ENCODE measurements around the gene RNF115. TPM values are rescaled to one million over a fixed set of nuclear protein-coding genes. Genes with fewer than 3 reads are reported as not detected.
"Not testable (repeated sequence)": the region's sequence is repeated elsewhere in the genome, so short reads cannot be mapped to it uniquely, and the experiment has no call there.

RNF115 gene
- total RNA-seq, 1 donor from 2014 or later = 16.5 TPM

DNA sequence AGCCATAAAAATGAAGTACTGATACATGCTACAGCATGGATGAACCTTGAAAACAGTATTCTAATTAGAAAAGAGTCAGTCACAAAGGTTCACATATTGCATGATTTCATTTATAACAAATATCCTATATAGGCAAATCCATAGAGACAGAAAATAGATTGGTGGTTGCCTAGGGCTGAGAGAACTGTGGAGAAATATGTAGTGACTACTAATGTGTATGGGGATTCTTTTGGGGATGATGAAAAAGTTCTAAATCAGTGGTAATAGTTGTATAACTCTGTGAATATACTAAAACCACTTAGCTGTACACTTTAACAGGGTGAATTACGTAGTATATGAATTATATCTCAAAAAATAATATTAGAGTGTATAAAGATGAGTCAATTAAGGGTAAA, 45.8 kb downstream of the RNF115 start:
- DNase-seq (ENCODE audit: low spot score in 2 of 2) = no peak
- TF ChIP-seq, protein P1, sequence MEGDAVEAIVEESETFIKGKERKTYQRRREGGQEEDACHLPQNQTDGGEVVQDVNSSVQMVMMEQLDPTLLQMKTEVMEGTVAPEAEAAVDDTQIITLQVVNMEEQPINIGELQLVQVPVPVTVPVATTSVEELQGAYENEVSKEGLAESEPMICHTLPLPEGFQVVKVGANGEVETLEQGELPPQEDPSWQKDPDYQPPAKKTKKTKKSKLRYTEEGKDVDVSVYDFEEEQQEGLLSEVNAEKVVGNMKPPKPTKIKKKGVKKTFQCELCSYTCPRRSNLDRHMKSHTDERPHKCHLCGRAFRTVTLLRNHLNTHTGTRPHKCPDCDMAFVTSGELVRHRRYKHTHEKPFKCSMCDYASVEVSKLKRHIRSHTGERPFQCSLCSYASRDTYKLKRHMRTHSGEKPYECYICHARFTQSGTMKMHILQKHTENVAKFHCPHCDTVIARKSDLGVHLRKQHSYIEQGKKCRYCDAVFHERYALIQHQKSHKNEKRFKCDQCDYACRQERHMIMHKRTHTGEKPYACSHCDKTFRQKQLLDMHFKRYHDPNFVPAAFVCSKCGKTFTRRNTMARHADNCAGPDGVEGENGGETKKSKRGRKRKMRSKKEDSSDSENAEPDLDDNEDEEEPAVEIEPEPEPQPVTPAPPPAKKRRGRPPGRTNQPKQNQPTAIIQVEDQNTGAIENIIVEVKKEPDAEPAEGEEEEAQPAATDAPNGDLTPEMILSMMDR (IDR thresholded peaks at IDR 0.05) = no peak
- H3K9me3 ChIP-seq = no peaks in the 10 kb centered on the region
- H3K4me3 ChIP-seq = no peak overlapping the region
- H3K4me1 ChIP-seq = peaks cover 0 to 22% of the 10 kb centered on the region in 2 donors
- H3K27ac ChIP-seq = peak overlapping the region in 1 of 2 donors; percentile 6
- H3K27me3 ChIP-seq = no peaks in the 10 kb centered on the region
- intact Hi-C loops (cut with DNase I) = no loop called here
- H3K36me3 ChIP-seq = peaks cover 4 to 19% of the 10 kb centered on the region in 2 donors

DNA sequence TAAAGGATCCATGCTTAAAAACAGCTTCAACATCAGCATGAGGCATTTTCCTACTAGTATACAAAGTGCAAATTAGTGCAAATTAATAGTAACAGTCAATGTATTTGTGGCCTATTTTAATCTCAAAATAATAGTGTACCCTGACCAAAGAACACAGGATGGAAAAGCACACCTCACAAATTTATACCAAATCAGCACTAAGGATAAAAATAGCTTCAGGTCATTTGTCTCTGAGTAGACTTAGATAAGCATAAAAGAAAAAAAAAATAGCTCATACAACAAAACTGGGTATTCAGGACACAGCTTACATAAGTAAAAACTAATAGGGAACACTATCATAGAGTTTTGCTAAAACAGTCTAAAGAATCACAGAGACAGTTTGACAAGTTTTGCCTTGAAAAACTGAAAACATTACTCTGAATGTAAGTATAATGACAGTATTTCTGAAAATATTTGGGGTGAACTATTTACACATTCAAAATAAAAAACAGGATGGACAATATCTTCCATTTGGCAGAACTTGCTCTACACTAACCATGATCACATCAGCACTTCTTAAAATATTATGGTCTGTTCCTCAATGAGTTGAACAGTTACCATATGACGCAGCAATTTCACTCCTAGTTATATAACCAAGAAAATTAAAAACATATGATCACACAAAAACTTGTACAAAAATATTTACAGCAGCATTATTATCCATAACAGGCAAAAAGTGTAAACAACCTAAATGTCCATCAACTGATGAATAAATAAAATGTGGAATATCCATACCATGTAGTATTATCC, 46.3 kb downstream of the RNF115 start:
- H3K9me3 ChIP-seq = no peaks in the 10 kb centered on the region
- intact Hi-C loops (cut with DNase I) = no loop called here
- H3K27ac ChIP-seq = peak overlapping the region in 1 of 2 donors; percentile 6
- DNase-seq (ENCODE audit: low spot score in 2 of 2) = no peak
- H3K4me3 ChIP-seq = no peak overlapping the region
- TF ChIP-seq, protein P1 (IDR thresholded peaks at IDR 0.05) = no peak
- H3K27me3 ChIP-seq = no peaks in the 10 kb centered on the region
- peaks cover 4 to 19% of the 10 kb centered on the region in 2 donors for H3K36me3 ChIP-seq
- H3K4me1 ChIP-seq = peaks cover 0 to 22% of the 10 kb centered on the region in 2 donors

DNA sequence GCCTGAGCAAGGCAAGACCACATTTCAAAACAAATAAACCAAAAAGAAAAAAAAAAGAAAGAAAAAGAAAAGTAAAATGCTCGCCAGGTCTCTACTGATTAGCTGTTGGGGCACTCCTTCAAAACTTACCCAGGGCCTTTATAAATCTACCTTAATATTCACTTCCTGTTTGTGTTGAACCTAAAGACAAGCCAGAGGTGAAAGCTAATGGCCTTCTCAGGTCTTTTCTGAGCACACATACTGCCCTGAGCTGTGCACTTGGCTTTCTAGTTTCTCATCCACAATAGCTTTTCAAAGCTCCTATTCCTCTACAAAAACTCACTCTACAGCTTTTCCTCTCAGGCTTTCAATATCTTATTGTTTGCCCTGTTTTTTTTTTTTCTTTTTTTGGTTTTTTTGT, 50.5 kb downstream of the RNF115 start:
- TF ChIP-seq, protein P1 (IDR thresholded peaks at IDR 0.05) = no peak
- Histone ChIP-seq H3K27ac (peak overlapping the region in 1 of 2 donors; percentile 19), H3K27me3 (no peaks in the 10 kb centered on the region), H3K4me1 (peaks cover 0 to 16% of the 10 kb centered on the region in 2 donors), H3K4me3 (no peak overlapping the region), H3K9me3 (no peaks in the 10 kb centered on the region), H3K36me3 (peaks cover 26% of the 10 kb centered on the region in 2 donors)
- intact Hi-C loops (cut with DNase I) = no loop called here
- no peak for DNase-seq (ENCODE audit: low spot score in 2 of 2)

DNA sequence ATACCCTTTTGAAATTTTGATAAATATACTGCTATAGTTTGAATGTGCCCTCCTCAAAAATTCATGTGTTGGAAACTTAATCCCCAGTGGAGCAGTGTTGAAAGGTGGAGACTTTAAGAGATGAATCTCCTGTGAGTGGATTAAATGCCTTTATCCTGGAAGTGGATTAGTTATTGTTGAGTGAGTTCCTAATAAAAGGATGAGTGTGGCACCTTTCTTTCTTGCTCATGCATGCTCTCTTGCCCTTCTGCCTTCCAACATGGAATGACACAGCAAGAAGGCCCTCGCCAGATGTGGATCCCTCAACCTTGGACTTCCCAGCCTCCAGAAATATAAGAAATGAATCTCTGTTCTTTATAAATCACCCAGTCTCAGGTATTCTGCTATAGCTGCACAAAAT, 52.8 kb downstream of the RNF115 start:
- no peak for DNase-seq (ENCODE audit: low spot score in 2 of 2)
- Histone ChIP-seq H3K4me1 (peaks cover 0 to 3% of the 10 kb centered on the region in 2 donors), H3K27ac (no peak overlapping the region), H3K36me3 (peaks cover 29 to 33% of the 10 kb centered on the region in 2 donors), H3K27me3 (no peaks in the 10 kb centered on the region), H3K9me3 (no peaks in the 10 kb centered on the region), H3K4me3 (no peak overlapping the region)
- TF ChIP-seq, protein P1 (IDR thresholded peaks at IDR 0.05) = no peak
- intact Hi-C loops (cut with DNase I) = no loop called here

DNA sequence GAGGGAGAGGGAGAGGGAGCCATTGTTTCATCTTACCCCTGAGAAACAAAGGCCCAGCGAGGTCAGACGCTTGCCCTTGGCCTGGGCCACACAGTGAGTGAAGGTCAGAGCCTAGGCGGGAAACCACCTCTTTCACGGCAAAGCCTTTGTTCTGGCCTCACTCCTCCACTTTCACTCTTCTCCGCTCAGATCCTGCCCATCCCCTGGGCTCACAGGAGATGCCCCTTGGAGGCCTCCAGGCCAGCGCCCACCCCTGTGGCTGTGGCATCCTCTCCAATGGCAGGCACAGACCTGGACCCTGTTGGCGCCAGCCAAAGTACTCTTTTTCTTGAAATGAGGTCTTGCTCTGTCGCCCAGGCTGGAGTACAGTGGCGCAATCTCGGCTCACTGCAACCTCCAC, 55.9 kb downstream of the RNF115 start:
- H3K36me3 ChIP-seq = peaks cover 33 to 41% of the 10 kb centered on the region in 2 donors
- H3K27ac ChIP-seq; H3K4me3 ChIP-seq; H3K9me3 ChIP-seq; H3K4me1 ChIP-seq; DNase-seq (ENCODE audit: low spot score in 2 of 2); H3K27me3 ChIP-seq; intact Hi-C loops (cut with DNase I): not testable (repeated sequence)

DNA sequence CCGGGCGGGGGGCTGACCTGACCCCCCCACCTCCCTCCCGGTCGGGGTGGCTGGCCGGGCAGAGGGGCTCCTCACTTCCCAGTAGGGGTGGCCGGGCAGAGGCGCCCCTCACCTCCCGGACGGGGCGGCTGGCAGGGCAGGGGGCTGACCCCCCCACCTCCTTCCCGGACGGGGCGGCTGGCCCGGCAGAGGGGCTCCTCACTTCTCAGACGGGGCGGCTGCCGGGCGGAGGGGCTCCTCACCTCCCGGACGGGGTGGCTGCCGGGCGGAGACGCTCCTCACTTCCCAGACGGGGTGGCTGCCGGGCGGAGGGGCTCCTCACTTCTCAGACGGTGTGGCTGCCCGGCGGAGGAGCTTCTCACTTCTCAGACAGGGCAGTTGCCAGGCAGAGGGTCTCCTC, 57.0 kb downstream of the RNF115 start:
- H3K4me3 ChIP-seq; H3K9me3 ChIP-seq; H3K27ac ChIP-seq; H3K4me1 ChIP-seq; intact Hi-C loops (cut with DNase I); H3K27me3 ChIP-seq; DNase-seq (ENCODE audit: low spot score in 2 of 2): not testable (repeated sequence)
- peaks cover 38 to 52% of the 10 kb centered on the region in 2 donors for H3K36me3 ChIP-seq

DNA sequence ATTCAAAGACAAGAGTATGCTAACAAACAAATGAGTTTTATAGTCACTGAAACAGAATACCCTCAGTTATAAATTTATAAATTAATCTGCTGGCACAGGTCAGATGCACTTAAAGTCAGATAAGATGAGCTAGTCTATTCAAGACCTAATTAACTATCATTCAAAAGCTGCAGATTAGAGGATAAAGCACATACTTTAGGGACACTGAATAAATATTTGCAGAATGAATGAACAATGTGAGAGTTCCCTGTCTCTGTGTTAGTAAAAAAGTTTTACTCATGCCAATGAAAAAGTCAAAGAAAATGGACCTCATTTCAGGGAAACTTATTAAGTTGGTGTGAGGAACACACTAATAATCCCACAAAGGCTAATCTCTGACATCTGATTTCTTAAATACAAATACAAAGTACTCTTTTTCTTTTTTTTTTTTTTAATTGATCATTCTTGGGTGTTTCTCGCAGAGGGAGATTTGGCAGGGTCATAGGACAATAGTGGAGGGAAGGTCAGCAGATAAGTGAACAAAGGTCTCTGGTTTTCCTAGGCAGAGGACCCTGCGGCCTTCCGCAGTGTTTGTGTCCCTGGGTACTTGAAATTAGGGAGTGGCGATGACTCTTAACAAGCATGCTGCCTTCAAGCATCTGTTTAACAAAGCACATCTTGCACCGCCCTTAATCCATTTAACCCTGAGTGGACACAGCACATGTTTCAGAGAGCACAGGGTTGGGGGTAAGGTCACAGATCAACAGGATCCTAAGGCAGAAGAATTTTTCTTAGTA, 58.1 kb downstream of the RNF115 start:
- intact Hi-C loops (cut with DNase I); H3K27ac ChIP-seq; H3K9me3 ChIP-seq; DNase-seq (ENCODE audit: low spot score in 2 of 2); H3K4me1 ChIP-seq; H3K27me3 ChIP-seq; H3K4me3 ChIP-seq: not testable (repeated sequence)
- peaks cover 38 to 57% of the 10 kb centered on the region in 2 donors for H3K36me3 ChIP-seq

DNA sequence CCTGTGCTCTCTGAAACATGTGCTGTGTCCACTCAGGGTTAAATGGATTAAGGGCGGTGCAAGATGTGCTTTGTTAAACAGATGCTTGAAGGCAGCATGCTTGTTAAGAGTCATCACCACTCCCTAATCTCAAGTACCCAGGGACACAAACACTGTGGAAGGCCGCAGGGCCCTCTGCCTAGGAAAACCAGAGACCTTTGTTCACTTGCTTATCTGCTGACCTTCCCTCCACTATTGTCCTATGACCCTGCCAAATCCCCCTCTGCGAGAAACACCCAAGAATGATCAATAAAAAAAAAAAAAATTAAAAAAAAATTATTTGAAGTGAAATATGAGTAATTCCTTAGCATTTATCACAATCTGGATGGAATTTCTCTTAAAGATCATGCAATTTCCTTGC, 58.8 kb downstream of the RNF115 start:
- H3K4me3 ChIP-seq; H3K9me3 ChIP-seq; intact Hi-C loops (cut with DNase I); H3K27ac ChIP-seq; H3K4me1 ChIP-seq; H3K27me3 ChIP-seq; DNase-seq (ENCODE audit: low spot score in 2 of 2): not testable (repeated sequence)
- peaks cover 41 to 54% of the 10 kb centered on the region in 2 donors for H3K36me3 ChIP-seq

DNA sequence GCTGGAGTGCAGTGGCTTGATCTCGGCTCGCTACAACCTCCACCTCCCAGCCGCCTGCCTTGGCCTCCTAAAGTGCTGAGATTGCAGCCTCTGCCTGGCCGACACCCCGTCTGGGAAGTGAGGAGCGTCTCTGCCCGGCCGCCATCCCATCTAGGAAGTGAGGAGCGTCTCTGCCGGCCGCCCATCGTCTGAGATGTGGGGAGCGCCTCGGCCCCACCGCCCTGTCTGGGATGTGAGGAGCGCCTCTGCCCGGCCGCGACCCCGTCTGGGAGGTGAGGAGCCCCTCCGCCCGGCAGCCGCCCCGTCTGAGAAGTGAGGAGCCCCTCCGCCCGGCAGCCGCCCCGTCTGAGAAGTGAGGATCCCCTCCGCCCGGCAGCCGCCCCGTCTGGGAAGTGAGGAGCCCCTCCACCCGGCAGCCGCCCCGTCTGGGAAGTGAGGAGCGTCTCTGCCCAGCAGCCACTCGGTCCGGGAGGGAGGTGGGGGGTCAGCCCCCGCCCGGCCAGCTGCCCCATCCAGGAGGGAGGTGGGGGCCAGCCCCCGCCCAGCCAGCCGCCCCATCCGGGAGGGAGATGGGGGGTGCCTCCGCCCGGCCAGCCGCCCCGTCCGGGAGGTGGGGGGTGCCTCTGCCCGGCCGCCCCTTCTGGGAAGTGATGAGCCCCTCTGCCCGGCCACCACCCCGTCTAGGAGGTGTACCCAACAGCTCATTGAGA, 59.5 kb downstream of the RNF115 start:
- H3K27ac ChIP-seq; DNase-seq (ENCODE audit: low spot score in 2 of 2); H3K9me3 ChIP-seq; intact Hi-C loops (cut with DNase I); H3K4me3 ChIP-seq; H3K4me1 ChIP-seq; H3K27me3 ChIP-seq: not testable (repeated sequence)
- peaks cover 38 to 50% of the 10 kb centered on the region in 2 donors for H3K36me3 ChIP-seq

Data from ascending aorta (tissue), 2 donors.